B cell (primary cell): ENCODE data around the gene MBIP. TPM values are rescaled to one million over a fixed set of nuclear protein-coding genes. Genes with fewer than 3 reads are reported as not detected.

Experiments used
- ATAC-seq: fragments of 200-7000 bp; cut with Tn5 transposase; one replicate; pipeline ENCODE4 v1.10.0; 2021; ENCODE audit warnings: low read depth, mild to moderate bottlenecking, moderate number of reproducible peaks, moderate library complexity
- CTCF ChIA-PET: fragments of 350-600 bp; sonication (Branson Sonifier 250); formaldehyde crosslinking; loops from one replicate; lab custom pipeline; 2021; ENCODE audit warnings: antibody characterized with exemption, inconsistent platforms; lab: Charles Lee
- POLR2A ChIA-PET: fragments of 350-600 bp; sonication (Branson Sonifier 250); formaldehyde crosslinking; loops from one replicate; lab custom pipeline; 2021; ENCODE audit warnings: antibody characterized with exemption; lab: Charles Lee
- DNase-seq: peaks from one replicate; pipeline ENCODE4 v3.0.0; 2013
- H2AFZ ChIP-seq: 2 replicates; pipeline ENCODE4 v1.6.1; 2012; ENCODE audit warnings: mild to moderate bottlenecking, low read depth, low read length; ENCODE audit not compliant: insufficient read depth, poor library complexity, severe bottlenecking
- H3K27ac ChIP-seq, 2 donors: 1 replicate in 1 of 2; 2 replicates in 1 of 2; pipeline ENCODE4 v1.5.1; 2012 to 2013; ENCODE audit warnings: low read length in 2 of 2, mild to moderate bottlenecking in 2 of 2, moderate library complexity in 1 of 2
- H3K27me3 ChIP-seq, 4 experiments: fragments of 200-600 bp in 1 of 4; sonication (generic) in 1 of 4; replicated peaks in 1 of 4; 1 replicate in 2 of 4; 2 replicates in 2 of 4; pipeline versions ENCODE4 v1.6.1 to v1.7.0; 2013 to 2016; ENCODE audit warnings: low read length in 3 of 4, mild to moderate bottlenecking in 2 of 4, mixed read lengths in 1 of 4, moderate library complexity in 1 of 4; ENCODE audit not compliant: insufficient read depth in 4 of 4, control insufficient read depth in 3 of 4; ENCODE audit errors: control extremely low read depth in 1 of 4
- H3K36me3 ChIP-seq, 2 experiments: replicated peaks in 1 of 2; 1 replicate in 1 of 2; 2 replicates in 1 of 2; pipeline versions ENCODE4 v1.6.1 to v1.7.1; 2013; ENCODE audit warnings: low read length in 1 of 2; ENCODE audit not compliant: insufficient read depth in 2 of 2, control insufficient read depth in 1 of 2; ENCODE audit errors: control extremely low read depth in 1 of 2, extremely low read depth in 1 of 2
- H3K4me1 ChIP-seq, 2 donors: fragments of 200-600 bp in 1 of 2; sonication (generic) in 1 of 2; 1 replicate in 1 of 2; 2 replicates in 1 of 2; pipeline versions ENCODE4 v1.5.1 to v1.6.1; 2013 to 2017; ENCODE audit warnings: low read length in 2 of 2; ENCODE audit not compliant: control insufficient read depth in 2 of 2, insufficient read depth in 2 of 2
- H3K4me2 ChIP-seq: replicated peaks from 2 replicates; pipeline ENCODE3; 2012; ENCODE audit warnings: mild to moderate bottlenecking, low read depth, low read length; ENCODE audit not compliant: poor library complexity, severe bottlenecking
- H3K4me3 ChIP-seq, 5 experiments: fragments of 200-600 bp in 1 of 5; sonication (generic) in 1 of 5; 1 replicate in 3 of 5; 2 replicates in 2 of 5; pipeline versions ENCODE4 v1.5.1 to v1.7.0; 2011 to 2016; ENCODE audit warnings: low read length in 4 of 5, mild to moderate bottlenecking in 4 of 5, low read depth in 2 of 5, control low read depth in 1 of 5, moderate library complexity in 1 of 5; ENCODE audit not compliant: insufficient read depth in 1 of 5; ENCODE audit errors: control extremely low read depth in 1 of 5, extremely low read depth in 1 of 5
- H3K79me2 ChIP-seq: fragments of 200-600 bp; sonication (generic); one replicate; pipeline ENCODE4 v1.6.0; 2016; ENCODE audit warnings: low read length; ENCODE audit not compliant: control insufficient read depth, insufficient read depth
- H3K9ac ChIP-seq: fragments of 200-600 bp; sonication (generic); 2 replicates; pipeline ENCODE4 v1.6.1; 2017; ENCODE audit warnings: mild to moderate bottlenecking, low read length, moderate library complexity
- H3K9me3 ChIP-seq, 3 donors: one replicate each; pipeline versions ENCODE4 v1.6.1 to v1.7.1; 2013; ENCODE audit warnings: low read length in 2 of 3; ENCODE audit not compliant: control insufficient read depth in 2 of 3, insufficient read depth in 1 of 3; ENCODE audit errors: control extremely low read depth in 1 of 3
- H4K20me1 ChIP-seq: 2 replicates; pipeline ENCODE4 v1.6.0; 2012; ENCODE audit warnings: mild to moderate bottlenecking, low read length; ENCODE audit not compliant: insufficient read depth, control insufficient read depth, poor library complexity, severe bottlenecking
- H3K27ac Mint-ChIP-seq: one replicate; pipeline ENCODE4 v1.8.0; 2021; ENCODE audit warnings: mixed read lengths
- H3K27me3 Mint-ChIP-seq: one replicate; pipeline ENCODE4 v1.8.0; 2021; ENCODE audit warnings: mixed read lengths
- H3K4me1 Mint-ChIP-seq: one replicate; pipeline ENCODE4 v1.8.0; 2021; ENCODE audit warnings: mixed read lengths
- H3K4me3 Mint-ChIP-seq: one replicate; pipeline ENCODE4 v1.8.0; 2021; ENCODE audit warnings: mixed read lengths
- H3K9me3 Mint-ChIP-seq: one replicate; pipeline ENCODE4 v1.8.0; 2022; ENCODE audit warnings: mixed read lengths; ENCODE audit not compliant: insufficient read depth
- EZH2 ChIP-seq: IDR thresholded peaks from 2 replicates; pipeline ENCODE4 v1.6.1; 2012; ENCODE audit warnings: borderline replicate concordance, low read depth, mild to moderate bottlenecking, moderate library complexity, low read length; ENCODE audit not compliant: insufficient read depth, poor library complexity, severe bottlenecking
- WGBS: methylation state at CpG from one replicate; pipeline ENCODE4 v1.1.5; 2013; ENCODE audit warnings: missing lambda C conversion rate; ENCODE audit not compliant: insufficient coverage; 5-methylcytosine and 5-hydroxymethylcytosine counted together
- intact Hi-C: fragments of 100-400 bp; cut with micrococcal nuclease; formaldehyde crosslinking; loops from one replicate; pipeline ENCODE4 v1.10.0; 2022
- polyA plus RNA-seq: library from polyadenylated mRNA; depleted of rRNA; stranded (reverse); fragments of >200 nt; gene quantifications from 2 replicates; pipeline ENCODE4 v1.2.3, GENCODE V29; 2012
- total RNA-seq, 2 donors: library from RNA; stranded (reverse); fragments of 120-200 nt in 1 of 2; gene quantifications; 1 replicate in 1 of 2; 2 replicates in 1 of 2; pipeline versions ENCODE4 v1.2.3 to v1.2.4, GENCODE V29; 2013 to 2022
- TF ChIP-seq, protein P1 (sequence below): fragments of 200-600 bp; IDR thresholded peaks from one replicate; pipeline ENCODE4 v1.8.0; 2022; ENCODE audit warnings: antibody characterized with exemption, mild to moderate bottlenecking

Gene MBIP
- total and polyA plus RNA-seq, 2 donors (not counting 1 experiment from before 2014, with no cell fraction given) = 9.3 to 20.8 TPM

DNA sequence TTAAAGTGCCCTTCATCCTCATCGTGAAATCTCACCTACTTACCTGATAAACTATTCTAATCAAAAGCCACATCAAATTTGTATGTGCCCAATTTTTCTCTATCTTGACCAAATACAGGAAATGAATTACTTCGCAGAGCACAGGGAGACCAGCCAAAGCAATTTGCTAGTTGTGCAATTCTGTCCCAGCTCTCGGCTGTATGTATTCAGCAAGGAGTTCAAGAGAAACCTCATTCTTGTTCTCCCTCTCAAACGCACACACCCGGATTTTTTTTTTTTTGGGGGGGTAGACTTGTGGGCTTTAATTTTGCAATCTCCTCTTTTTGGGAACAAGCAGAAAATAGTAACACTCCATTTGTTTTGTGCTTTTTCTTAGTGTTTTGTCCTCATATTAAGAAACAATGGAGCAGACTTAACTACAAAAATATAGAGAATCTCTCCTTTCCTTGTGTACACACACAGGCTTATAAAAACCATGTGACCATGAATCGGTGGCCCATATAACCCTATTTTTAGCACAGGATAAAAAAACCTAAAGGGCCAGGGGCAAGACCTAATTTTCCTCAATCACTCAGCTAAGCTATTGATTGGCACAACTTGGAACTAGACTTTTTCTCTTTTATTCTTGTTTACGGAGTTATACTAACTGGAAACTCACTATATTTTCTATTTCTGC is 64.2 kb downstream of the MBIP start:
- ChIA-PET CTCF (no interaction called here), POLR2A (no interaction called here)
- no peaks in the 10 kb centered on the region for H3K9me3 ChIP-seq
- no peak overlapping the region for H3K4me3 Mint-ChIP-seq
- no peak overlapping the region for H3K9ac ChIP-seq
- H2AFZ ChIP-seq = no peak overlapping the region
- H3K27me3 ChIP-seq = no peaks in the 10 kb centered on the region
- no peaks in the 10 kb centered on the region for H3K9me3 Mint-ChIP-seq
- no peak for TF ChIP-seq EZH2
- TF ChIP-seq, protein P1, sequence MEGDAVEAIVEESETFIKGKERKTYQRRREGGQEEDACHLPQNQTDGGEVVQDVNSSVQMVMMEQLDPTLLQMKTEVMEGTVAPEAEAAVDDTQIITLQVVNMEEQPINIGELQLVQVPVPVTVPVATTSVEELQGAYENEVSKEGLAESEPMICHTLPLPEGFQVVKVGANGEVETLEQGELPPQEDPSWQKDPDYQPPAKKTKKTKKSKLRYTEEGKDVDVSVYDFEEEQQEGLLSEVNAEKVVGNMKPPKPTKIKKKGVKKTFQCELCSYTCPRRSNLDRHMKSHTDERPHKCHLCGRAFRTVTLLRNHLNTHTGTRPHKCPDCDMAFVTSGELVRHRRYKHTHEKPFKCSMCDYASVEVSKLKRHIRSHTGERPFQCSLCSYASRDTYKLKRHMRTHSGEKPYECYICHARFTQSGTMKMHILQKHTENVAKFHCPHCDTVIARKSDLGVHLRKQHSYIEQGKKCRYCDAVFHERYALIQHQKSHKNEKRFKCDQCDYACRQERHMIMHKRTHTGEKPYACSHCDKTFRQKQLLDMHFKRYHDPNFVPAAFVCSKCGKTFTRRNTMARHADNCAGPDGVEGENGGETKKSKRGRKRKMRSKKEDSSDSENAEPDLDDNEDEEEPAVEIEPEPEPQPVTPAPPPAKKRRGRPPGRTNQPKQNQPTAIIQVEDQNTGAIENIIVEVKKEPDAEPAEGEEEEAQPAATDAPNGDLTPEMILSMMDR = no peak
- no peak overlapping the region for H3K4me2 ChIP-seq
- no peaks in the 10 kb centered on the region for H3K79me2 ChIP-seq
- no peak overlapping the region for H3K27ac Mint-ChIP-seq
- peaks cover 4% of the 10 kb centered on the region for H3K27me3 Mint-ChIP-seq
- no peak for DNase-seq
- no peak for ATAC-seq
- 32% methylated on average over 3 of the region's 7 CpGs for WGBS
- H3K4me3 ChIP-seq = no peak overlapping the region
- no peaks in the 10 kb centered on the region for H3K36me3 ChIP-seq
- H3K4me1 ChIP-seq = no peaks in the 10 kb centered on the region
- intact Hi-C loops = no loop called here
- H4K20me1 ChIP-seq = no peaks in the 10 kb centered on the region
- no peak overlapping the region for H3K27ac ChIP-seq
- H3K4me1 Mint-ChIP-seq = no peaks in the 10 kb centered on the region

DNA sequence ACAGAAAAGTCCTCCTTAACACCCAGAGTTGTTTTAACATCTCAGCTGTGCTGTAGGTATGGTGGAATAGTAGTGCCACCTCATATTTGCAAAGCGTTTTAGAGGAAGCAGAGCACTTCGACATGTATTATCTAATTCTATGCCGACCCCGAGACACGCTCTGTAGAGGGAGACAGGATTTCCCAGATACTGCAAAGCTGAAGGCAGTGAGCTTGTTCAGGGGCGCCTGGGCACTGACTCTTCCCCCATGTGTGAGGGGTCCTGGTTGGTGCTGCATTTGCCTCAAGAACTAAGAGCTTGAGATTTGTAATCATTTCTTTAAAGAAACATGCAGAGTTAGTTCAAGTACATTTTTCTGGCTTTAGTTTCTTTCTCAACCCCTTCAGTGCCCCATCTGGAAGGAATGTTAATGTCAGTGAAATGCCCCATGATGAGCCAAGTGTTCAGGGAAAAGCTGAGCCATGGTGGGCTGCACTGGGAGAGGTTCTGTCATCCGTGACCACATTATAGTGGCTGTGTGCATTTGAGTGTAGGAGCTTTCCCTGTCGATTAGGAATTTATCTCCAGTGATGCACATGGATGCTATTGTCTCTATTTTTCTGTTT is 66.3 kb downstream of the MBIP start:
- no peaks in the 10 kb centered on the region for H4K20me1 ChIP-seq
- H3K4me1 Mint-ChIP-seq = no peaks in the 10 kb centered on the region
- H2AFZ ChIP-seq = no peak overlapping the region
- POLR2A ChIA-PET = no interaction called here
- H3K4me3 ChIP-seq = no peak overlapping the region
- no peak overlapping the region for H3K4me3 Mint-ChIP-seq
- no peaks in the 10 kb centered on the region for H3K27me3 ChIP-seq
- H3K36me3 ChIP-seq = no peaks in the 10 kb centered on the region
- H3K79me2 ChIP-seq = no peaks in the 10 kb centered on the region
- H3K27ac Mint-ChIP-seq = no peak overlapping the region
- no peak overlapping the region for H3K9ac ChIP-seq
- CTCF ChIA-PET = no interaction called here
- TF ChIP-seq EZH2 = no peak
- TF ChIP-seq, protein P1 = no peak
- H3K4me2 ChIP-seq = no peak overlapping the region
- no peaks in the 10 kb centered on the region for H3K9me3 ChIP-seq
- ATAC-seq (no peak), DNase-seq (no peak)
- no peaks in the 10 kb centered on the region for H3K9me3 Mint-ChIP-seq
- H3K4me1 ChIP-seq = no peaks in the 10 kb centered on the region
- H3K27me3 Mint-ChIP-seq = peaks cover 4% of the 10 kb centered on the region
- 93% methylated on average over 6 of the region's 8 CpGs for WGBS
- no peak overlapping the region for H3K27ac ChIP-seq
- intact Hi-C loops = no loop called here
